Progenitor cell of endocrine pancreas (in vitro differentiated cells): Measurements from ENCODE around the gene APPL2. TPM values are rescaled to one million over a fixed set of nuclear protein-coding genes. Genes with fewer than 3 reads are reported as not detected.

ENCODE experiments used
- DNase-seq: peaks from one replicate; pipeline ENCODE4 v3.0.0; 2021; ENCODE audit warnings: low spot score; ENCODE audit not compliant: unreplicated experiment
- H3K27ac Mint-ChIP-seq: 2 replicates; pipeline ENCODE4 v1.8.0; 2021; ENCODE audit warnings: mild to moderate bottlenecking, moderate library complexity, mixed read lengths
- H3K27me3 Mint-ChIP-seq: 2 replicates; pipeline ENCODE4 v1.8.0; 2021; ENCODE audit warnings: mixed read lengths
- H3K36me3 Mint-ChIP-seq: 2 replicates; pipeline ENCODE4 v1.8.0; 2022; ENCODE audit warnings: mixed read lengths; ENCODE audit not compliant: insufficient read depth
- H3K4me1 Mint-ChIP-seq: 2 replicates; pipeline ENCODE4 v1.8.0; 2021; ENCODE audit warnings: low read depth, mixed read lengths
- H3K4me3 Mint-ChIP-seq: 2 replicates; pipeline ENCODE4 v1.8.0; 2021; ENCODE audit warnings: low read depth, mild to moderate bottlenecking, moderate library complexity, mixed read lengths
- H3K9me3 Mint-ChIP-seq: 2 replicates; pipeline ENCODE4 v1.8.0; 2021; ENCODE audit warnings: low read depth, mixed read lengths
- CTCF ChIP-seq: fragments of 200-600 bp; sonication (generic); IDR thresholded peaks from one replicate; pipeline ENCODE4 v1.5.0; 2021; ENCODE audit warnings: antibody characterized with exemption, mild to moderate bottlenecking; ENCODE audit not compliant: unreplicated experiment
- total RNA-seq: library from RNA; stranded (reverse); gene quantifications from 2 replicates; pipeline ENCODE4 v1.2.1, GENCODE V29; 2021

APPL2 gene
- total RNA-seq, 1 donor from 2014 or later: 159 TPM

- Mint-ChIP-seq H3K27me3 (no peaks in the 10 kb centered on the region), H3K4me1 (peaks cover 8% of the 10 kb centered on the region), H3K36me3 (peaks cover 20% of the 10 kb centered on the region), H3K9me3 (no peaks in the 10 kb centered on the region), H3K27ac (no peak overlapping the region), H3K4me3 (no peak overlapping the region)
- no peak for TF ChIP-seq CTCF
- DNase-seq: no peak
Observed at GRCh38 chr12:105167346-105167745, 68.6 kb downstream of the APPL2 start.

GRCh38 chr12:105166736-105167135 is 69.2 kb downstream of the APPL2 start:
- peaks cover 25% of the 10 kb centered on the region for H3K36me3 Mint-ChIP-seq
- no peaks in the 10 kb centered on the region for H3K27me3 Mint-ChIP-seq
- H3K27ac Mint-ChIP-seq: no peak overlapping the region
- H3K9me3 Mint-ChIP-seq: no peaks in the 10 kb centered on the region
- H3K4me1 Mint-ChIP-seq: peaks cover 5% of the 10 kb centered on the region
- TF ChIP-seq CTCF: no peak
- no peak overlapping the region for H3K4me3 Mint-ChIP-seq
- no peak for DNase-seq

- Mint-ChIP-seq H3K9me3 (no peaks in the 10 kb centered on the region), H3K27ac (peak overlapping the region; percentile 69), H3K4me3 (no peak overlapping the region), H3K27me3 (no peaks in the 10 kb centered on the region), H3K36me3 (peaks cover 27% of the 10 kb centered on the region), H3K4me1 (peaks cover 5% of the 10 kb centered on the region)
- TF ChIP-seq CTCF: no peak
- DNase-seq: no peak
Observed at GRCh38 chr12:105164068-105164467, 71.9 kb downstream of the APPL2 start.

- H3K4me3 Mint-ChIP-seq: no peak overlapping the region
- DNase-seq: no peak
- no peak overlapping the region for H3K27ac Mint-ChIP-seq
- H3K36me3 Mint-ChIP-seq: peaks cover 29% of the 10 kb centered on the region
- H3K27me3 Mint-ChIP-seq: no peaks in the 10 kb centered on the region
- TF ChIP-seq CTCF: no peak
- no peaks in the 10 kb centered on the region for H3K9me3 Mint-ChIP-seq
- peaks cover 4% of the 10 kb centered on the region for H3K4me1 Mint-ChIP-seq
Observed at GRCh38 chr12:105162174-105162573, 73.8 kb downstream of the APPL2 start.

- no peaks in the 10 kb centered on the region for H3K9me3 Mint-ChIP-seq
- no peak overlapping the region for H3K27ac Mint-ChIP-seq
- H3K4me3 Mint-ChIP-seq: no peak overlapping the region
- H3K4me1 Mint-ChIP-seq: peaks cover 2% of the 10 kb centered on the region
- DNase-seq: no peak
- TF ChIP-seq CTCF: no peak
- peaks cover 32% of the 10 kb centered on the region for H3K36me3 Mint-ChIP-seq
- no peaks in the 10 kb centered on the region for H3K27me3 Mint-ChIP-seq
Observed at GRCh38 chr12:105158876-105159275, 77.1 kb downstream of the APPL2 start.

DNA sequence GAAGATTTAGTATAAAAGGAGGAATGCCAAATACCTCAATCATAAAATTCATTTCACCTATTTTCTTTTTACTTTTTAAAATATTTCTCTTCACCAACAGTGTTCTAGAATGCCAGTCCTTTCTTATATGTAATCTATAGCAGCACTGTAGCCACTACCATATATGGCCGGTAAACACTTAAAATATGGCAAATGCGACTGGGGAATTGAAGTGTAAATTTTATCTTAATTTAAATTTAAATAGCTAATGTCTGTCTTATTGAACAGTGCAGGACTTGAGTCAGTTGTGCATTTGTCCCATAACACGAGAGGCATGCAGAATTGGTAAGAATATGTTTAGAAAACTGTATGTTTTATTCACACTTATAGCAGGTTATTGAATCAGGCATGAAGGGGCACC is 78.4 kb downstream of the APPL2 start:
- no peaks in the 10 kb centered on the region for H3K27me3 Mint-ChIP-seq
- H3K27ac Mint-ChIP-seq: no peak overlapping the region
- H3K36me3 Mint-ChIP-seq: peaks cover 23% of the 10 kb centered on the region
- no peak for TF ChIP-seq CTCF
- DNase-seq: no peak
- H3K4me3 Mint-ChIP-seq: no peak overlapping the region
- no peaks in the 10 kb centered on the region for H3K4me1 Mint-ChIP-seq
- H3K9me3 Mint-ChIP-seq: no peaks in the 10 kb centered on the region
